ENCODE data around the gene FEZF2.

Gene FEZF2

DNA sequence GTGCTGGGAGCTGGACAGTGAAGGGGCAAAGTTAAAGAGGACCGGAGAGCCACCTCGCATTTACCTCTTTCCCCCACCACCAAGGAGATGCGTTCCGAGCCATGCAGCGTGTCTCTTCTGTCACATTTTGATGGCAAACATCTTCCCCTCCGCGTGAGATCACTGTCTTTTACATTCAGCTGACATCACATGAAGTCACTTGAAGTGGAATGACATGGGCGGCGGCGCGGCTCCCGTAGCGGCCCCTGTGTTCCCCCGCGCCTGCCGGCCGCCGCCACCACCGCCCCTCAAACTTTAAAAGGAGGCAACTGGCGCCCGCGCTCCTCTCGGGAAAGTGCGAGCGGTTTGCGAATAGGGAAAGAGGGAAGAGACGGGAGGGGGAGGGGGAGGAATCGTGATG lies at the start of gene FEZF2:
Gene FEZF2 (minus strand): TSS at position 336 of the 400 bp plus-strand sequence. CDS start 682 bp downstream, outside the sequence.
- DNase-seq (ENCODE audit: low spot score) = no peak

DNA sequence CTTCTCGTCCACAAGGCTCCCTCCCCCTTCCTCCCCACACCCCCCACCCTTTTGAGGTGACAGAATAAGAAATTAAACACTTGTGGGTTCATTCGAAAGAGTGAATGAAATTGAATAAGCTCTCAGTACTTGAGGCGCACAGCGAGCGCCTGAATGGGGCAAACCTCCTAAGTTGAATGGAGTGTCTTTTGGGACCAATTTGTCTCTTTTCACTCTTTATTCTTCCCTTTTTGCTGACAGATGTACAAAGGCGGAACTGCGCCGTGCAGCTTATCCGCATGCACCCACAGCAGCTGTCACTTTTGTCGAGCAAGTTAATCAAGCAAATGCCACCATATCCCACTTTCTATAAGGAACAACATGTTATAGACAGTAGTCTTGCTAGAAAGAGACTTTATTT lies 47.9 kb upstream of the FEZF2 start:
- DNase-seq (ENCODE audit: low spot score) = no peak

DNA sequence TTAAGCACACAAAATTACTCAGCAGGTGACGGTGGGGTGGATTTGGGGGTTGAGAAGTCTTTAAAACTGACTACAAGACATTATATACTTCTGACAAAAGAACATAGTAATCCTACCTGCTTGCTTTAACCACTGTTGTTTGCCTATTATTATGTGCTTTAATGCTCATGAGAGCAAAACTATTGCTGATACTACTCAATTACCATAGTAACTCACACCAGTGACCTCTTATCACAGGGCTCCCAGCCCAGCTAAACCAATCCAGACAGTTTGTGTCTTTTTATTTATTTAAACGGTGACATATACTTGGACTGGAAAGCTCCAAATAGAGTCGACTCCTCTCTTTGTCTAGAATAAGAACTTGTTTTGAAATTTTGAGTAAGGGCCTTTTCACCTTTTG lies 42.8 kb upstream of the FEZF2 start:
- DNase-seq (ENCODE audit: low spot score) = no peak

DNA sequence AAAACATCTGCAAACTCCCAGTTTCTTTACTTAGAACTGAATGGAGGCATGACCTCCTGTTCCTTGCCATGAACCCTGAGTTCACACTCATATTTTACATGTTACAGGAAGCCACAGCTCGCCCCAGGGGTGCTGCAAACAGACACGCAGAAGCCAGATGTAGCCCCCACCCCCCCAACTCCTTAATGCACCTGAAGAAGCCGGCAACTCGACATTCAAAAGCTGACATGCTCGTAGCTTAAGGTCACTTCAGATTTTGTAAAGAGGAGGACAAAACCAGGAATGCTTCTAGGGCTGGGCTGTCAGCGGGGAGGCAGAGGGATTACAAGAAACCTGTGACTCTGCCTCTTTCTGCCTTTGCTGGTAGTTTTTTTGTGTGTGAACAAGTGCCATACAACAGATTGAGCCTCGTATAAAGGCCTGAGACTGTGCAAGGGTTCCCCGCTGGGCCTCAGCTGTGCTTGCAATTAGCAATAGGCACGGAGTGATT lies 42.0 kb upstream of the FEZF2 start:
- DNase-seq (ENCODE audit: low spot score) = no peak

DNA sequence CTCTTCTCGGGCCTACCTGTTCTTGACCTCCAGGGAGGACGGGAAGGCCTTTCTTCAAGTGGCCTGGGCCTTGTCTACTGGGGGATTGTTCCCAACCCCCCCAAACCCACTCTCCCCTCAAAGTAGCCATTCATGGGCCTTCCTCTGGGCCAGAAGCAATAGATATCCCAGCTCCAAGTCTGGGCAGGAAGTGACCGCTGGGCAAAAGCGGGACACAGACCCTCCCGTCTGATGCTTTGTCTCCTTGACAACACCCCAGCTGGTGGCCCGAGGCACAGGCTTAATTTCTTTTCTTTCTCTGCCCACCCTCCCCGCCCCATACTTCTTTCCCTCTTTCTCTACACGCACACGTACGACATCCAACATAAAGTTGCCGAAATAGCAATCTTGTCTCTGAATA lies 41.4 kb upstream of the FEZF2 start:
- DNase-seq (ENCODE audit: low spot score) = no peak

DNA sequence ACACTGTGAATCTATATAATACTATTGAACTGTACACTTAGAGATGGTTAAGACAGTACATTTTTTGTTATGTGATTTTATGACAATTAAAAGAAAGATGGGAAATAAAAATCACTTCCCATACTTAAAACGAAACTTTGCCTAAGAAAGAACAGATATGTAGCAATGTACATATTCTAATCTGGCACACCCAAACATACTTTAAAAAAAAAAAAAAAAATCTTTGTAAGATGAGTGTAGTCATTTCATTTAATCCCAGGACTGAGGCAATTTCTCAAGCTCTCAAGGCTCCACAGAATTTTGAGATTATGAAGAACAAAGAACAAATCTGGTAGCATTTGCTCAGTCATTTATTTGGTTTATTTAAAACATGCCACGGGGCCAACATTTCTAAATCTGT lies 40.3 kb upstream of the FEZF2 start:
- no peak for DNase-seq (ENCODE audit: low spot score)

DNA sequence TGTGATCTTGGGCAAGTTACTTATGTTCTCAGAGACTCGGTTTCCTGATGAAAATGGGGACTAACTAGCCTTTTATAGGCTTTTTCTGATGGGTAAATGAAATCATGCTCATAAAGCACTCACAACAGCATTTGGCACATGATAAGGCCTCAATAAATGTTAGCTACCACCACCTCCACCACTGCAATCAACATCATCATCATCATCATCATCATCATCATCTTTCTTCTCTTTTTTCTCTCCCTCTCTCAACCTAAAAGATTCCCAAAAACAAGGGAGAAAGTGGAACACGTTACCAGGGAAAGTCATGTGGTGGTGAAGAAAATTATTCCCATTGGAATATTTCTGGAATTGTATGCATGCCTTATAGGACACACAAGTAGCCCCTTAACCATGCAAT lies 33.6 kb upstream of the FEZF2 start:
- DNase-seq (ENCODE audit: low spot score) = no peak

DNA sequence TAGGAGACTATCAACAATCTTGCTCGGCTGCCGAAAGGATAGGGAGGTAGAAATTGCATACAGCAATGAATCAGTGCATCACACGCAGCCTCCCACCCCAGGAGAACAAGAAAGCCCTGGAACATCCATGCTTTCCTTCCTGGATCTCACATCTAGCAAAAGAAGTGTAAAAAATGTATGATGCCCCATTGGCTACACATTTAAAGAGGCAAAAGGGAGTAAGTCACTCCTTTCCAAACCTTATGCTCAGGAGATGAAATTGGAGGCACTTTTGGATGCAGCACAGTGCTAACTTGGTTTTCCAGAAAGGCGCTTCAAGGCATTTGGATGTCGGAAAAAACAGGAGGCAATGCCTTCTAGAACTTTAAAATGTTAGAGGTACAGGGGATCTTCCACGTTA lies 32.2 kb upstream of the FEZF2 start:
- no peak for DNase-seq (ENCODE audit: low spot score)

DNA sequence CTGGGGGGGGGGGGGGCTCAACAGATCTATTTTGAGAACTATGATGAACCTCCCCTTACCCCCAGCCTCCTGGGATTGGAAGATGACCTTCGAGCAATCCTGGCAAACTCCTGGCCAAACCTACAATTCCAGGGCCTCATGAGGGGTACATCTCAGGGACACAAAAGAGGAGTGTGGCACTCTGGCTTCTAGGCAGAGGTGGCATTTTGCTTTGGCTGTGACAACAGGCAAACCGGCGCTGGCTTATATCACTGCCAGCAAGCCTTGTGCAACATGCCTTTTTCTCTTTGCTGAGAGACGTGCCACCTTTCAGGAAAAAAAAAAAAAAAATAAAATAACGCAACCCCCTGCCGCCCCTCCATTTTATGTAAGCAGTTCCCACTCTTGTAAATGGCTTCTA lies 31.8 kb upstream of the FEZF2 start:
- no peak for DNase-seq (ENCODE audit: low spot score)

DNA sequence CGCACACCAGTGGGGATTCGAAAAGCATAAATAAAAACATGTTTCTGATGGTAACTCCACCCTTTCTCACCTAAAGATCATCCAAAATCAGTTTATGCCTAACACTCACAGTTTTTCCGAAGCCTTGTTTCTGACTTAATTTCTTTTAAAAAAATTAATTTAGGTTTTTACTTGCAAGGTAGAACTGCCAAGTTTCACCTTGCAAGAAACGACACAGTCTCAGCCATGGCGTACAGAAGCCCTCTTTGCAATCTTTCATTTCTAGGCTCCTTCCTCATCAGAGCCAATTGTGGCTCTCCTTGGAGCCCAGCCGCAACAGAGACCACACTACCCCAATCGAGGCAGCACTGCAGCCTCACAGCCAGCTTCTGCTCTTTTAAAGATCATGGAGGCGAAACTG lies 31.0 kb upstream of the FEZF2 start:
- no peak for DNase-seq (ENCODE audit: low spot score)

DNA sequence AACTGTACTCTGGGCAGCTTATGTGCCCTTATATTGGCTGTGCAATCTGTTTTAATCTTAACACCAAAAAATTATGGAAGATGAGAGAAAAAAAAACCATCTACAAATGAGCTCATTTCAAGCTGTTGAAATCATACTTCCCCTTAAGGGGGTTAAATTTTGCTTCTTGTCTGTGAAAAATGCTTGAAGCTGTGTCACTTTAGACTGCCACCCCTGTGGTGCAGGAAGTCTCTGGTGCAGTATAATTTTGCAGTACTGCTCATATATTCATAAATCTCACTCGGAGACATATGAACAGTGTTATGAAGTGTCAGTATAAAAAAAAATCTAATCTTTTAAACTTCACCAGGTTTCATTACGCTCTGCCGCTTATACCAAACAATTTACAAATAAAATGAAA lies 30.4 kb upstream of the FEZF2 start:
- no peak for DNase-seq (ENCODE audit: low spot score)

DNA sequence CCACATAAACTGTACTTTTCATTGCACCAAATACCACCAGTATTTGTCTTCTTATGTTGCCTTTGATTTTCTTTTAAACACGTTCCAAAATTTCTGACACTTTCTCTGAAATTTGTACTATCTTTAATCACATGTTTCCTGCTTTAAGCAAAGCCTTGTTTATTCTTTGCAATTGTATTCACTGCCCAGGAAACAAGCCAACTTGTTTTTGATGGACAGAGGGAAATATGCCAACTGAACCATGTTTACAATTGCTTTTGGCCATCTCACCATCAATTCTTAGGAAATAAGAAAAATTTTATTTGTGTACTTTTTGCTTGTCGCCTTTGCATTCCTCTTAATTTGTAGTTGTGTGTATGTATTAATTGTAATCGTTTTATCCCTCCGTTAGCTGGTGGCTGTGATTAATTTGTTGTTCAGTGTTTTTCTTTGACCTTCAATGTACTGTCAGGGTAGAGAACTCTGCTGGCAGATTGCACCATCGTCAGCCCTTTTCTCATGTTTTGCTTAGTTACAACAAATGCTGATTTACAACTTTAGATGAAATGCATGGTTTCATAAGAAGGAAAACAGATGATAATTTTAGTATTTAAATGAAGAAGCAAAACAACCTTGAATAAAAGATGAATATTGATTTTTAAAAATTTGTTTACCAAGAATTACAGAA lies 19.4 kb upstream of the FEZF2 start:
- no peak for DNase-seq (ENCODE audit: low spot score)

DNA sequence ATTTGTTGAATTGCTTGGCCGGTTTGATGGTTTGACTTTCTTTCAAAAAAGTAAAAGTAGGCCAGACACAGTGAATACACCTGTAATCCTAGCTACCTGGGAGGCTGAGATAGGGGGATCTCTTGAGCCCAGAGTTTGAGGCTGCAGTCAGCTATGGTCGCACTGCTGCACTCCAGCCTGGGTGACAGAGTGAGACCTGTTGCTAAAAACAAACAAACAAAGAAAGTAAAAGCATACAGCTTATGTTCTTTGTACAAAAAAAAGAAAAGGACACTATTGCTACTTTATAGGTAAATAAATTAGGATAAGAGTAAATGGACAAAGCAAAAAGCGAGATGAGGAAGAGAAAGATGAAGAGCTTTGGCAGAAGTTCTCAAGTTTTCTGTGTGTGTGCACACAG lies 13.9 kb upstream of the FEZF2 start:
- DNase-seq (ENCODE audit: low spot score) = no peak

DNA sequence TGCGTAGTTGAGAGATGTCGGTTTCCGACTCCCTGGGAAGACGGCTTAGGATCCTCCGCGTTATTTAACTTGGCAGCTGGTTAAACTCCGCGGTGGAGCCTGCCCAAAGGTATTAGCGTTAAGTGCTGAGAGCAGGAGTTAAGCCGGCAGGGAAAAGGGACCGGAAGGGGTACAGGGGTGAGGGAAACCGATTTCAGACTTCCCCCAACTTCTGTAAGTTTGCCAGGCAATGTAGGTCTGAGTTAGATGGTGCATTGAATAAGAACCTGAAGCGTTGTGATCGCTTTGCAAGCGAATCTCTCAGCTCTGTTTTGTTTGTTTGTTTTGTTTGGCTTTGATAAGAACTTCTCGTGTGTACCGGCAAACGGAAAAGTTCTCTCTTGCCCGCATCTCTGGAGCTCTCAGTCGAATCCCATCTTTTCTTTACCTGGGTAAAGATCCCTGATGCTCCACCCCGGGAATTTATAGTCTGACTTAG lies 6.0 kb upstream of the FEZF2 start:
- DNase-seq (ENCODE audit: low spot score) = no peak

DNA sequence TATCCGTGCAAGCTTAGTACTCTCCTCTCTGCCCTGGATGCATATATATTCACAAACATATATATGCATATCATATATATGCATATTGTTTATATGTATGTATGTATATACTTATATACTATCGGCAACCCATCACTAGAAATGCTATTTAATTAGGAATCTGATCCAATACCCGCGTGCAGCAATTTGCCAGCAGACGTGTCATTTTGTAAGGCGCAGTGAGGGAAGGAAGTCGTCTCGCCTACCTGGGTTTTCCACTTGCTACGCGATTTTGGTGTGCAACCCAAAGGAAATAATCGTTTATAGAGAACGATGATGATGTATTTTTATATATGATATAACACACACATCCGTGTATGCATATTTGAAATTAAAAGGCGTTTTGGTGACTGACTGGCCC lies 5.6 kb upstream of the FEZF2 start:
- DNase-seq (ENCODE audit: low spot score) = no peak

DNA sequence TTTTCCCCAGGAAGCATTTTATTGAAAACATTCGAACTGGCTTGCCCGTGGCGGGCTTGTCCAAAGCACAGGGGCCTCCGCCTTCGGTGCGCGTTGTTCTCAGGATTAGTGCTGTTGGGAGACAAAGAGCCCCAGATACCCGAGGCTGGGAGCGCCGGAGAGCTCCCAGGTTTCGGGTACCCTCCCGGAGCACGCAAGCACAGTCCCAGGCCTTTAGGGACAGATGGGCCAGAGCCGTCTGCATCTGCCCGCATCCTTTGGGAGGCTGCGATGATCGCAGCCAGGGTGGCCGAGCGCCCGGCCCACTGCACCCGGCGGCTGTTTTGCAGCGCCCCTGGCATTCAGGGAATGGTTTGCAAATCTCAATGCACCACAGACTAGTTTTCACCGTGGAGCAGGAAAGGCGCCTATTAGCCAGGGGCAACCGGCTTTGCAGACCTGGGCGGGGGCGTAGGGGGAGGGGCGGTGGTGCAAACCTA lies 5.0 kb upstream of the FEZF2 start:
- no peak for DNase-seq (ENCODE audit: low spot score)

DNA sequence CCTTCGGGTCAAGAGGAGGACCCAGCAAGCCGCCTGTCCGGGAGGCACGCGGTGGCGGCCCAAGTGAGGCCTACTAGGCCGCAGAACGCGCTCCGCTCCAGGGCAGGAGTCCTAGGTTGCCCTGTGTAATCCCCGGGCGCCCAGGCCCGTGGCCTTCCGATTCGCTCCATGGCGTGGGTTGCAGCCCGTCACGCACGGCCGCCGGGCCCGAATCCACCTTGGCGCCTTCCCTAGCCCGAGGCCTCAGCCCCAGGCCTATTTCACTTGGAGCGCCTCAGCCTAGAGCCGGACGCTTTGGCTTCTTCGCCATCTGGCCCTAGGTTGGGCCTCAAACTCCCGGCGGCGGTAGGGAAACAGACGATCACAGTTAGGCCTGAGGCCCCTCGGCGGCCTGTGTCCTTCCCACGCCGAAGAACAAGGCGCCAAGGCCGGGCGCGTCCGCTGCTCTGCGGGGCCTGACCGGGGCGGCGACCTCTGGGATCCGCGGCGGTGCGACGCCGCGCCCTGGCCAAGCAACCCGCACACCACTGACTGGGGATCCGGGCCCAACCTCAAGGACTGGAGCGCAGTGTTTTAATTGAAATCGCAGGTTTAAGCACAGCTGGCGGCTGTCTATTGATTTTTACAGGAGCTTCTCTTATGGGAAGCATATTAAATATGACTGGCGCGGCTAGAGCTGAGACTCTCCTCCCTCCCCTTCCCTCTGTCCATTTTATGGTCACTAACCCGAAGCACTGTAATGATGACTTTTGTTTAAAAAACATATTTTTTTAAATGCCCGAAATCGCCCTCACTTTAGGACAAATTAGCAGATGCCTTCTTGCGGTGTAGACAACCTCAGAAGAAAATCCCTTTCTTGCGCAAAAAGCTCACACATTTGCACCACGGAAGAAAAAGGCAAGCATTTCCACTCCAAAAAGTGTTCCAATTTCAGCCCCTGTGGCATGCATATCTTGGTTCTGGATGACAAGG lies 3.8 kb upstream of the FEZF2 start:
- DNase-seq (ENCODE audit: low spot score) = no peak

DNA sequence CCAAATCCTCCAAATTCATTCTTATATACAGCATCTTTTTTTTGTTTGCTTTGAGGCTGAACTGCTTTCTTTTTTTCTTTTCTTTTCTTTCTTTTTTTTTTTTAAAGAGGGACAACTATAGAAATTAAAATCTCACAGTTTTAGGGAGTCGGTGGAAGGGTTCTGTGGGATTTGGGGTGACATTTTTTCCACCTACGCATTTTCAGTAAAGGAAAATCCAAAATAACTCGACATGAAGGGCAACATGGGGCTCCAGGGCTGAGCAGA lies 3.0 kb upstream of the FEZF2 start:
- DNase-seq (ENCODE audit: low spot score) = no peak

DNA sequence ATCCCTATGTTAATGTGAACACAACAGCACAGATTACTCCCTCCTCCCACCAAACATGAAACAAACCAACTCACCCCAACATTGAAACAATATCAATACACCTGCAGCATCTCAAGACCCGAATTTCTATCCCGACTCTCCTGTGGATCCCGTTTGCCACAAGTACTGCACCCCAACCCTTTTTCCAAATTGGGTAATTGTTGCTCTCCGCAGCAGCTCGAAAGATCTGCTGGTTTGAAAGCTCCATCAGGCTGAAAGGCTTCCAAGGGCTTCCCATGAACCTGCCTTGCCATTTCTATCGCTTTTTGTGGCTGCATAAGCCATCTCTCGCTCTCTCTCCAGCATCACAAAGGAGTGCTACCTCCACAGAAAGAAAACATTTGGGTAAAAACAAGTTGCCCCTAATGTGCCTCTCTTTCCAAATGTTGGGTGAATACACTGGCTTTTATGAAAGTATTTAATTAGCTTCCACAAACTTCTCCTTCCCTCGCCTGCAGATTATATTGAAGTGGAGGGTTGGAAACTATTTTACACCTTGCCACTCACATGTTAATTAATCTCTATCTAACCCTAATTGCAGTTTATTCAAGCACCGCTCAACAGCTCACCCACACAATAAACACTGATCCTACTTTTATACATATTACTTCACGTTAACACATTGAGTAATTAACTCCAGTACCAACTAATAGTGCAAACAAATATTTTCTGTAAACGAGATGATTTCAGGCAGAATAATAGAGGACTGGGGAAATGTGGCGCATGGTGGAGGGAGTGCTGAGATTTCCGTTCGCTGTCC lies 2.5 kb upstream of the FEZF2 start:
- no peak for DNase-seq (ENCODE audit: low spot score)

DNA sequence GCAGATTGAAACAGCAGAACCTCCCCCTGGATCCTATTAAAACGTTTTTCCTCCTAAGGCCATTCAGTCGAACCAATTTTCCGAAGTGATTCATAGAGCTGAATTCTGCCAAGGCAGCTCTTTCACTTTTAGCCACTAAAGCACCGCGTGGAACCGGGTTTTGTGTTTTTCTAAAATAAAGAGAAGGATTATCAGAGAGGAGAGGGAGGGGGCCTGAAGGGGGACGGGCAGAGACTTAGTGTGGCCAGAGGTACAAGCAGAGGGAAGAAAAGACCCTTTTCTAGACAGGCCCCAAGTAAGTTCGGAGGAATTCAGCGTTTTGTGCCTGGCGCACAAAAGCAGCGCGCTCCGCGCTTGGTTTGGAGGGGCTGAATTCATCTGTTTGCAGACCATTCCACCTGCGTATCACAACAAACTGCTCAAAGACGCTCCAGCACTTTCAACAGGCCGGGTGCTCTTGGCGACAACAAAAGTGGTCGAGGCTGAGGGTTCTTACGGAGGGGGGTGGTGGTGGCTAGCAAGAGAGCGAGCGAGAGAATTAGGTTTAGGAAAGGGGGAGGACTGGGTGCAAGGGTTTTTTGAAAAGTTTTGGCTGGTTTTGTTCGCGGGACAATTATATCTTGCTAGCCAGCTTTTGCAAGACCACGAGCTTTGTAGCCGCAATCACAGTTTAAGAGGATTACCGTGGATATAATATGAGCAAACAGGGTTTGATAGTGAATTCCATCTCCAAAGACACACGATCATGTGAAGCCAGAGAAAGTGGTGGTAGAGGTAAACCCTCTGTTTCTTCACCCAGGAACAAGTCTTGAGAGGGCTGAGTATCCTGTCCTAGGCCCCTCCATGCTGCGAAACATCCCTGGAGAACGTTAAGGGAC lies 1.2 kb upstream of the FEZF2 start:
- DNase-seq (ENCODE audit: low spot score) = no peak

DNA sequence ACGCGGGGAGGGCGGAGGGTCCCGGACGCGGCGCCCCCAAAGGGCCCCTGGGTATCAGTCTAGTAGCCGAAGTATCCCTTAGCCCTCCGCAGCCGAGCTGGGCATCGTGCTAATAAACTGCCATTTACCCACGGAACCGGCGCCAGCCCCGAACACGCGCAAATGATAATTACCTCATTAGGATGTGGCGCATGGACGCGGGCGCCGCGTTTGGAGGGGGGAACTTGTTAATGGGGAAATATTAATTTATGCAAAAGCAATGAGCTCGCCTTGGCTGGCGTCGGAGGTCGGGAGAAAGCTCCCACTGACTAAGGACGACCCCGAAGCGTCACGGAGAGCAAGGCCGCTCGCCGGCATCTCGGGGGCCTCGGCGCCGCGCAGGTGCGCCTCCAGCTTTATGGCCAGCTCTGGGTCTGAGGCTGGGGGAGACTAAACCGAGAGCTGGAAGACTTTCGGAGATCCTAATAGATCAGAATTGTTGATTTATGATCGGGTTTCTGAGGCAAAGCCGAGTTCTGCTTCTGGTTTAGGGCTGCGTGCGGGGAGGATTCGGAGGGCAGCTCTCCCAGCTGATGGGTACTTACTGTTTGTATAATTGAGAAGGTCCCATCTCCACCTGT lies 474 bp upstream of the FEZF2 start:
- DNase-seq (ENCODE audit: low spot score) = no peak

All from HuH-7 (cell line).